ENCODE data around the gene PHACTR4.

PHACTR4 gene

DNA sequence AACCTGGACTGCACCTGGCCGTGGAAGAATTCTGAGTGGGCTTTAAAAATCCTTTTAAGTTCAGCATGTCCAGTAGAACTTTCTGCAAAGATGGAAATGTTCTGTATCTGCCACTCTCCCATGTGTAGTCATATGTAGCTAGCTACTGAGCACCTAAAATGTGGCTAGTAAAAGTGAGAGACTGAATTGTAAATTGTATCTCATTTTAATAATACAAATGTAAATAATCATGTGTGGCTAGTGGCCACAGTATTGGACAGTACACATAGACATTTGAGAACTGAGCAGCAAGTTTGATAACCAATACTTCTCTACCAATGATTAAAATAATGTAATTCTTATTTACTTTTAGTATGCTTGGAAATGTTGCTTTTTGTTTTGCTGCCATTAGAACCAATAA is 57.3 kb downstream of the PHACTR4 start:
- H3K36me3 ChIP-seq (ENCODE audit: control insufficient read depth, insufficient read depth, low read length), result no peaks in the 10 kb centered on the region
- H3K27ac ChIP-seq (ENCODE audit: insufficient read depth, low read depth, low read length, poor library complexity, severe bottlenecking), result no peak overlapping the region
- H3K9me3 ChIP-seq (ENCODE audit: control insufficient read depth, low read length), result no peaks in the 10 kb centered on the region
- H3K27me3 ChIP-seq (ENCODE audit: control insufficient read depth, insufficient read depth, low read length, poor library complexity, severe bottlenecking), result no peaks in the 10 kb centered on the region
- no peak overlapping the region for H3K4me3 ChIP-seq (ENCODE audit: insufficient read depth, low read depth, low read length)
- no peaks in the 10 kb centered on the region for H3K4me1 ChIP-seq (ENCODE audit: control insufficient read depth, insufficient read depth, low read length)
- 92 to 95% methylated on average over 1 of the region's 1 CpG for WGBS, 2 experiments

DNA sequence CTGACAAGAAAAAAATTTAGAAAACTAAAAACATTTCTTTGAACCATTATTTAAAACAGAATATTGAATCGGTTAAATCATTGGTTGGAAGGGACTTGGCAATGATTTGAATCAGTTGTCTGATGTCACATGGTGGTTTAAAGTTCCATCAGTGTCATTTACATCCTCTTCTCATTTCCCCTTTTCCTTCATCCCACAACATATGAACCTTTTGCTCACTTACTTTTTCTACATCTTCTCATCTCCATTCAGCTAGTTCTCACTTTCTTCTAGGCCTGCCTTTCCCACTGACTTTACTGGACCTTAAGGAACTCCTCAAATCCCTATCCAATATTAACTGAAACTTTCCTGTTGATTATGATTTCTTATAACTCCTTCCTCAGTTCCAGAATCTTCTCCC is 58.5 kb downstream of the PHACTR4 start:
- Histone ChIP-seq H3K27ac (ENCODE audit: insufficient read depth, low read depth, low read length, poor library complexity, severe bottlenecking) (no peak overlapping the region), H3K9me3 (ENCODE audit: control insufficient read depth, low read length) (no peaks in the 10 kb centered on the region), H3K4me3 (ENCODE audit: insufficient read depth, low read depth, low read length) (no peak overlapping the region), H3K27me3 (ENCODE audit: control insufficient read depth, insufficient read depth, low read length, poor library complexity, severe bottlenecking) (no peaks in the 10 kb centered on the region), H3K4me1 (ENCODE audit: control insufficient read depth, insufficient read depth, low read length) (no peaks in the 10 kb centered on the region), H3K36me3 (ENCODE audit: control insufficient read depth, insufficient read depth, low read length) (no peaks in the 10 kb centered on the region)
- 100% methylated on average over 1 of the region's 1 CpG; no CpG with 5 or more reads in 1 of the 2 experiments for WGBS, 2 experiments

DNA sequence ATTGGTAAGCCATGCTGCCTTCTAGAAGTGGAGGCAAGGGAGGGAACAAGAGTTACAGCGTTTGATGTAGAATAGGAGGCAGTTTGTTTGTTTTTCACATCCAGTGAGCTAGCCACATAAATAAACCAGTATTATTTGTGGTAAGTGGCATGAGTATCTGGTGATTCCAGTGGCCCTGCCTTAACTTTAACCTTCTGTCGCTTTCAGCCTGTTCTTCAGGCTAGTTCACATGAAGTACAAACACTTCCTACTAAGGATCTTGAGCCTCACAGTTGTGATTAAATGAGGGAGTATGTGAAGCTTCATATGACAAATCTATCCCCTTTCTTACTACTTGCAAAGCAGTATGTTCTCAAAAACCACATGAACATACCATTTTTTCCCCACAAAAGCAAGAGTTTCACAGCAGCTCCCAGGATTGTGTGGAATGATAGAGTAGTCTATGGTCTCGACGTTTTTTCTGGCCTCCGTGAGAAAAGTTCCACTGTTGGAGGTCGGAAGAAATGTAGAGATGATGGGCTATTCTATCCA is 59.5 kb downstream of the PHACTR4 start:
- Histone ChIP-seq H3K4me1 (ENCODE audit: control insufficient read depth, insufficient read depth, low read length) (no peaks in the 10 kb centered on the region), H3K9me3 (ENCODE audit: control insufficient read depth, low read length) (no peaks in the 10 kb centered on the region), H3K36me3 (ENCODE audit: control insufficient read depth, insufficient read depth, low read length) (no peaks in the 10 kb centered on the region), H3K27me3 (ENCODE audit: control insufficient read depth, insufficient read depth, low read length, poor library complexity, severe bottlenecking) (no peaks in the 10 kb centered on the region), H3K27ac (ENCODE audit: insufficient read depth, low read depth, low read length, poor library complexity, severe bottlenecking) (no peak overlapping the region), H3K4me3 (ENCODE audit: insufficient read depth, low read depth, low read length) (no peak overlapping the region)
- WGBS, 2 experiments, result 88 to 94% methylated on average over 6 of the region's 6 CpGs

DNA sequence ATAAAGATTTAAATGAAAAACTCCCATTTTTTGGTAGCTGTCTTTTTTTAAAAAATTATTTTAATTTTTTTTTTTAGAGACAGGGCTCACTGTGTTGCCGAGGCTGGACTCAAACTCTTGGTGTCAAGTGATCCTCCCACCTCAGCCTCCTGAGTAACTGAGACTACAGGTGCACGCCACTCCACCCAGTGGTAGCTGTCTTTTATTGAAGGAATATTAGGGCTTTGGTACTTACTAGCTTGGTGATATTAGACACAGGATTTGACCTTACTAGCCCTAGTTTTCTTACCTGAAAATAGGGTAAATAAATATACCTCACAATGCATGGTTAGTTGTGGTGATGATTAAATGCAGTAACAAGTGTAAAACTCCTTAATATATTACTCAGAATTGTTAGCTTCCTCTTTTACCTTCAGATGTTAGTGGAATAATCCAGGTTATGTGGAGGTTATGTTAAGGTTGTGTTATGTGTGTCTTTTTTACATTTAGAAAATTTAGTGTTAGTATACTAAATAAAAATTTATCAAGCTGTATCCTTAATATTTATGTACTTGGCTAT is 66.8 kb downstream of the PHACTR4 start:
- 75 to 79% methylated on average over 2 of the region's 2 CpGs for WGBS, 2 experiments
- Histone ChIP-seq H3K27me3 (ENCODE audit: control insufficient read depth, insufficient read depth, low read length, poor library complexity, severe bottlenecking) (no peaks in the 10 kb centered on the region), H3K4me3 (ENCODE audit: insufficient read depth, low read depth, low read length) (no peak overlapping the region), H3K9me3 (ENCODE audit: control insufficient read depth, low read length) (no peaks in the 10 kb centered on the region), H3K4me1 (ENCODE audit: control insufficient read depth, insufficient read depth, low read length) (no peaks in the 10 kb centered on the region), H3K27ac (ENCODE audit: insufficient read depth, low read depth, low read length, poor library complexity, severe bottlenecking) (no peak overlapping the region), H3K36me3 (ENCODE audit: control insufficient read depth, insufficient read depth, low read length) (no peaks in the 10 kb centered on the region)

DNA sequence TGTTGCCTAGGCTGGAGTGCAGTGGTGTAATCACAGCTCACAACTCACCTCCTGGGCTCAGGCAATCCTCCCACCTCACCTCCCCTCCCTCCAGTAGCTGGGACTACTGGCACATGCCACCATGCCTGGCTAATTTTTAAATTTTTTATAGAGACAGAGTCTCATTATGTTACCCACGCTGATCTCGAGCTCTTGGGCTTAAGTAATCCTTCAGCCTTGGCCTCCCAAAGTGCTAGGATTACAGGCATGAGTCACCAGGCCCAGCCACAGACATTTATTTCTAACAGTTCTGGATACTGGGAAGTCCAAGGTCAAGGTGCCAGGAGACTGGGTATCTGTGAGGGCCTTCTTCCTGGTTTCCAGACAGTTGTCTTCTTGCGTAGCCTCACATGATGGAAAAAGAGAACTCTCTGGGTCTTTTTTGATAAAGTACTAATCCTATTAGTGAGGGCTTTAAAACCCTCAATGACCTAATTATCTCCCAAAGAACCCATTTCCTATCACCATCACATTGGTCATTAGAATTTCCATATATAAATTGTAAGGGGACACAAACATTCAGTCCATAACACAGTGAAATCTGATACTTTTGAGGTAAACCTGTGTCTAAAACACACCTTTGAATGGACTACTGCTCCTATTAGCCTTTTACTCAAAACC is 67.9 kb downstream of the PHACTR4 start:
- WGBS, 2 experiments, result 87 to 92% methylated on average over 3 of the region's 3 CpGs
- no peaks in the 10 kb centered on the region for H3K27me3 ChIP-seq (ENCODE audit: control insufficient read depth, insufficient read depth, low read length, poor library complexity, severe bottlenecking)
- H3K27ac ChIP-seq (ENCODE audit: insufficient read depth, low read depth, low read length, poor library complexity, severe bottlenecking), result no peak overlapping the region
- no peak overlapping the region for H3K4me3 ChIP-seq (ENCODE audit: insufficient read depth, low read depth, low read length)
- H3K36me3 ChIP-seq (ENCODE audit: control insufficient read depth, insufficient read depth, low read length), result no peaks in the 10 kb centered on the region
- no peaks in the 10 kb centered on the region for H3K4me1 ChIP-seq (ENCODE audit: control insufficient read depth, insufficient read depth, low read length)
- no peaks in the 10 kb centered on the region for H3K9me3 ChIP-seq (ENCODE audit: control insufficient read depth, low read length)

DNA sequence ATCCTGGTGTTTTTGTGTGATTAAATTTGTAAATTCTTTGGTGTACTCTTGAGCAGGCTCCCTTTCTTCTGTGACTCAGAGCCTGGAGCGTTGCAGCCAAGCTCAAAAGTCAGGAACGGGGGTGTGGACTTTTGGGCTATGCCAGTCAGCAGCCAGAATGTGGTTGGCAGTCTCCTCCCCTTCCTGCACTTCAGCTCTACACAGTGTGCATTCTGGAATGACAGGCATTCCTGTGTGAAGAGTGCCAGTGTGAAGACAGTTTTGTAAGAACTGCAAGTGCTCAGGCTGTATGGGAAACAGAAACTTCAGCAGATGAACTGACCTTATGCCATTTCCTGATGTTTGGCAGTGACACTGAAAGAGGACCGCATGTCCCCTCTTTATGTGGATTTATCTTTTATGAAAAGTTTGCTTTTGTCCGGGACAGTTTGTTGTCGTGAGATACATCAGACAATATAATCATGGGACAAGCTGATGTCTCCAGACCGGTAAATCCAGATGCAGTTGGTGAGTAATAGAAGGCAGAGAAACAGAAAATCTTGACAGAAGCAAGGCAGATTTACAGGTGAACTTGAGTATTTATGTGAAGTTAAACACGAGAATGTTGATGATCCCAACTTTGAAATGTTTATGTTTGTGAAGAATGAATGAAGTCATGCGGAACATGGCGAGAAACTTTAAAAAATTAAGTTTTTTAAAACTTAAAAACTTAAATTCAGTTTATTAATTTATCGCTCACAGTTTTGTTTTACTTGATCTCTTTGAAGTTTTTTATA is 68.6 kb downstream of the PHACTR4 start:
- no peaks in the 10 kb centered on the region for H3K4me1 ChIP-seq (ENCODE audit: control insufficient read depth, insufficient read depth, low read length)
- no peaks in the 10 kb centered on the region for H3K9me3 ChIP-seq (ENCODE audit: control insufficient read depth, low read length)
- no peaks in the 10 kb centered on the region for H3K36me3 ChIP-seq (ENCODE audit: control insufficient read depth, insufficient read depth, low read length)
- H3K27me3 ChIP-seq (ENCODE audit: control insufficient read depth, insufficient read depth, low read length, poor library complexity, severe bottlenecking), result no peaks in the 10 kb centered on the region
- WGBS, 2 experiments, result 81 to 87% methylated on average over 8 to 9 of the region's 10 CpGs
- H3K27ac ChIP-seq (ENCODE audit: insufficient read depth, low read depth, low read length, poor library complexity, severe bottlenecking), result no peak overlapping the region
- no peak overlapping the region for H3K4me3 ChIP-seq (ENCODE audit: insufficient read depth, low read depth, low read length)

DNA sequence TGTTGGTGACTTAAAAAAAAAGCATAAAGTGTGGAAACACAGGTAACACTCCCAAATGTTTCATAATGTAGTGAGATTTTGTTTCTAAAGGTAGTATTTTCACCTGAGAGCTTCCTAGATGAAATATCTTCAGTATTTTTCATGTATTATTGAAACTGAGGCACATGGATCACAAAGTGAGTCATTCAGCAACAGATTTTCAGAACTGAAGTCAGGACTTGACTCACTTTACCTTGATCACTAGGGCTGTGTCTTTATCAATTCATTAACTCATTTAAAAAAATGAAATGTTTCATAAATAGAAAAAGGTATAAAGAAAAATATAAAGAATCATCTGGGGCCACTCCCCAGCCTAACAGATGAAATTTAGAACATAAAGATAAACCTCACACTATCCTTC is 69.8 kb downstream of the PHACTR4 start:
- Histone ChIP-seq H3K27me3 (ENCODE audit: control insufficient read depth, insufficient read depth, low read length, poor library complexity, severe bottlenecking) (no peaks in the 10 kb centered on the region), H3K27ac (ENCODE audit: insufficient read depth, low read depth, low read length, poor library complexity, severe bottlenecking) (no peak overlapping the region), H3K9me3 (ENCODE audit: control insufficient read depth, low read length) (no peaks in the 10 kb centered on the region), H3K4me3 (ENCODE audit: insufficient read depth, low read depth, low read length) (no peak overlapping the region), H3K4me1 (ENCODE audit: control insufficient read depth, insufficient read depth, low read length) (no peaks in the 10 kb centered on the region), H3K36me3 (ENCODE audit: control insufficient read depth, insufficient read depth, low read length) (no peaks in the 10 kb centered on the region)

DNA sequence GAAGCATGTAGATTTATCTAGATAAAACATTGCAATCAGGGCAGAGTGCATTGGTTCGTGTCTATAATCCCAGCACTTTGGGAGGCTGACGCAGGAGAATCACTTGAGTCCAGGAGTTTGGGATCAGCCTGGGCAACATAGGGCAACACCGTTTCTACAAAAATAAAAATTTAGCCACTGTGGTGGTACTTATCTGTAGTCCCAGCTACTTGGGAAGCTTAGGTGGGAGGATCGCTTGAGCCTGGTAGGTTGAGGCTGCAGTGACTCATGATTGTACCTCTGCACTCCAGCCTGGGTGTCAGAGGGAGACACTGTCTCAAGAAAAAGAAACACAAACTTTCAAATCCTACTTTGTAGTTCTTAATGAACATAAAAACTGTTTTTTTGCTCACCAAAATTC is 72.1 kb downstream of the PHACTR4 start:
- no peaks in the 10 kb centered on the region for H3K27me3 ChIP-seq (ENCODE audit: control insufficient read depth, insufficient read depth, low read length, poor library complexity, severe bottlenecking)
- H3K9me3 ChIP-seq (ENCODE audit: control insufficient read depth, low read length), result no peaks in the 10 kb centered on the region
- H3K4me3 ChIP-seq (ENCODE audit: insufficient read depth, low read depth, low read length), result no peak overlapping the region
- H3K4me1 ChIP-seq (ENCODE audit: control insufficient read depth, insufficient read depth, low read length), result no peaks in the 10 kb centered on the region
- 95 to 96% methylated on average over 4 of the region's 4 CpGs for WGBS, 2 experiments
- no peak overlapping the region for H3K27ac ChIP-seq (ENCODE audit: insufficient read depth, low read depth, low read length, poor library complexity, severe bottlenecking)
- no peaks in the 10 kb centered on the region for H3K36me3 ChIP-seq (ENCODE audit: control insufficient read depth, insufficient read depth, low read length)

DNA sequence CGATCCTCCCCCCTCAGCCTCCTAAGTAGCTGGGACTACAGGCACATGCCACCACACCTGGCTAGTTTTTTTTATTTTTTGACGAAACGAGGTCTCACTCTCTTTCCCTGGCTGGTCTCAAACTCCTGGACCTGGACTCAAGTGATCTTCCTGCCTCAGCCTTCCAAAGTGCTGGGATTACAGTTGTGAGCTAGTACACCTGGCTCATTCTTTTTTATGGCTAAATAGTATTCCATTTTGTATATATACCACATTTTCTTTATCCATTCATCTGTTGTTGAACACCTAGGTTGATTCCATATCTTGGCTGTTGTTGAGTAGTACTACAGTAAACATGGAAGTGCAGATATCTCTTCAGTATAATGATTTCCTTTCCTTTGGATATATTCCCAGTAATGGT is 74.0 kb downstream of the PHACTR4 start:
- no peaks in the 10 kb centered on the region for H3K4me1 ChIP-seq (ENCODE audit: control insufficient read depth, insufficient read depth, low read length)
- no peaks in the 10 kb centered on the region for H3K9me3 ChIP-seq (ENCODE audit: control insufficient read depth, low read length)
- no peaks in the 10 kb centered on the region for H3K36me3 ChIP-seq (ENCODE audit: control insufficient read depth, insufficient read depth, low read length)
- WGBS, 2 experiments, result 81 to 84% methylated on average over 3 of the region's 3 CpGs
- H3K27ac ChIP-seq (ENCODE audit: insufficient read depth, low read depth, low read length, poor library complexity, severe bottlenecking), result no peak overlapping the region
- H3K4me3 ChIP-seq (ENCODE audit: insufficient read depth, low read depth, low read length), result no peak overlapping the region
- no peaks in the 10 kb centered on the region for H3K27me3 ChIP-seq (ENCODE audit: control insufficient read depth, insufficient read depth, low read length, poor library complexity, severe bottlenecking)

DNA sequence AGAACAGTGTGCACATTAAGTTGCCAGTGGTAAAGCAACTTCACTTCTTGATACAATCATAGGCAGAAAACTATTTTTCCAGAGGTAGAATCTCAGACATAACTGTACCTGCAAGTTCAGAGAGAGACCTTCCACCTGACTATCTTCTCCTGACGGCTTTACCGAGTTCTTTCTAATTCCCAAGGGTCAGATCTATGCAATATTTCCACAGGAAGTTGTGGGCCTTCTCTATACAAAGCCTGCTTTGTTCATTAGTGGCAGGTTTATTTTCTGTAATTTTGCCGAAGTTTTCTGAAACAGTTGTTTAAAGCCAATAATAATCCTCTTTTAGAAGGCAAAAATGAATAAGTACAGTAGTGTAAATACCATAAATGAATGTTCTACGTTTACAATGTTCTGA is 78.1 kb downstream of the PHACTR4 start:
- no peaks in the 10 kb centered on the region for H3K9me3 ChIP-seq (ENCODE audit: control insufficient read depth, low read length)
- WGBS, 2 experiments, result 97 to 99% methylated on average over 3 of the region's 4 CpGs

More for the DNA sequence above, 78.1 kb downstream of the PHACTR4 start:
- Histone ChIP-seq H3K4me1 (ENCODE audit: control insufficient read depth, insufficient read depth, low read length) (no peaks in the 10 kb centered on the region), H3K4me3 (ENCODE audit: insufficient read depth, low read depth, low read length) (no peak overlapping the region), H3K27me3 (ENCODE audit: control insufficient read depth, insufficient read depth, low read length, poor library complexity, severe bottlenecking) (no peaks in the 10 kb centered on the region), H3K27ac (ENCODE audit: insufficient read depth, low read depth, low read length, poor library complexity, severe bottlenecking) (no peak overlapping the region), H3K36me3 (ENCODE audit: control insufficient read depth, insufficient read depth, low read length) (no peaks in the 10 kb centered on the region)

Measured in ectodermal cell (in vitro differentiated cells).